IMR-90 (cell line): ENCODE data around the gene ZSWIM3. TPM values are rescaled to one million over a fixed set of nuclear protein-coding genes. Genes with fewer than 3 reads are reported as not detected.

ENCODE experiments used
- ATAC-seq: fragments of 200-7000 bp; cut with Tn5 transposase; 2 replicates; pipeline ENCODE4 v1.9.1; 2020; ENCODE audit warnings: low read depth, mild to moderate bottlenecking, moderate library complexity
- BruUV-seq: library from RNA; stranded (reverse); fragments of 400-500 nt; replicated peaks from 2 replicates; lab custom pipeline; 2021; lab: Mats Ljungman, UMichigan
- CTCF ChIA-PET: fragments of 300-600 bp; formaldehyde crosslinking; extraction: SDS; loops from one replicate; lab custom pipeline; 2021; ENCODE audit warnings: antibody characterized with exemption; lab: Yijun Ruan, JAX
- POLR2A ChIA-PET: fragments of 300-600 bp; sonication (Branson Sonifier 250); formaldehyde crosslinking; loops from one replicate; lab custom pipeline; 2022; ENCODE audit warnings: antibody characterized with exemption; ENCODE audit not compliant: unreplicated experiment; lab: Charles Lee
- DNase-seq: peaks from one replicate; pipeline ENCODE4 v3.0.0; 2013
- H2AFZ ChIP-seq: replicated peaks from 2 replicates; pipeline ENCODE3; 2013; ENCODE audit warnings: low read length, mild to moderate bottlenecking; ENCODE audit not compliant: poor library complexity
- H2AK5ac ChIP-seq: 2 replicates; pipeline ENCODE4 v1.6.1; 2013; ENCODE audit warnings: low read depth, low read length, inconsistent platforms
- H2AK9ac ChIP-seq: replicated peaks from 2 replicates; pipeline ENCODE3; 2013; ENCODE audit warnings: mild to moderate bottlenecking, low read depth, low read length, moderate library complexity; ENCODE audit not compliant: poor library complexity
- H2BK120ac ChIP-seq: 2 replicates; pipeline ENCODE4 v1.6.1; 2013; ENCODE audit warnings: low read depth, low read length, inconsistent platforms
- H2BK15ac ChIP-seq: 3 replicates; pipeline ENCODE4 v1.6.1; 2013; ENCODE audit warnings: low read depth, low read length, inconsistent platforms
- H2BK20ac ChIP-seq: 2 replicates; pipeline ENCODE4 v1.6.1; 2013; ENCODE audit warnings: low read depth, mild to moderate bottlenecking, inconsistent platforms, low read length, moderate library complexity
- H2BK5ac ChIP-seq: 2 replicates; pipeline ENCODE4 v1.6.1; 2013; ENCODE audit warnings: mild to moderate bottlenecking, low read depth, low read length, inconsistent platforms; ENCODE audit not compliant: poor library complexity, severe bottlenecking
- H3K14ac ChIP-seq: replicated peaks from 2 replicates; pipeline ENCODE4 v1.6.1; 2013; ENCODE audit warnings: low read depth, low read length, inconsistent platforms
- H3K18ac ChIP-seq: 2 replicates; pipeline ENCODE4 v1.6.1; 2013; ENCODE audit warnings: low read depth, low read length, control low read depth
- H3K23ac ChIP-seq: 2 replicates; pipeline ENCODE4 v1.6.1; 2013; ENCODE audit warnings: low read depth, low read length, inconsistent platforms
- H3K27ac ChIP-seq: 2 replicates; pipeline ENCODE4 v1.5.1; 2013; ENCODE audit warnings: mild to moderate bottlenecking, control low read depth, low read length; ENCODE audit not compliant: insufficient read depth
- H3K27me3 ChIP-seq: 2 replicates; pipeline ENCODE4 v1.6.1; 2013; ENCODE audit warnings: low read length; ENCODE audit not compliant: control insufficient read depth, insufficient read depth
- H3K36me3 ChIP-seq: 2 replicates; pipeline ENCODE4 v1.6.1; 2013; ENCODE audit warnings: low read length, mixed read lengths; ENCODE audit not compliant: control insufficient read depth, insufficient read depth
- H3K4ac ChIP-seq: 2 replicates; pipeline ENCODE4 v1.6.1; 2013; ENCODE audit warnings: low read depth, low read length, inconsistent platforms
- H3K4me1 ChIP-seq: 2 replicates; pipeline ENCODE4 v1.6.1; 2013; ENCODE audit warnings: low read length, mixed read lengths; ENCODE audit not compliant: control insufficient read depth, insufficient read depth
- H3K4me2 ChIP-seq: 2 replicates; pipeline ENCODE4 v1.6.1; 2013; ENCODE audit warnings: low read depth, mild to moderate bottlenecking, control low read depth, low read length, moderate library complexity
- H3K4me3 ChIP-seq: 2 replicates; pipeline ENCODE4 v1.5.1; 2013; ENCODE audit warnings: low read depth, mild to moderate bottlenecking, control low read depth, low read length, moderate library complexity; ENCODE audit not compliant: insufficient read depth
- H3K56ac ChIP-seq: 2 replicates; pipeline ENCODE4 v1.6.1; 2013; ENCODE audit warnings: low read length, inconsistent platforms; ENCODE audit not compliant: insufficient read depth; ENCODE audit errors: extremely low read depth
- H3K79me1 ChIP-seq, 2 experiments: 2 replicates each; pipeline ENCODE4 v1.6.1; 2013; ENCODE audit warnings: low read length in 2 of 2, inconsistent platforms in 1 of 2, low read depth in 1 of 2
- H3K9ac ChIP-seq: 2 replicates; pipeline ENCODE4 v1.6.1; 2013; ENCODE audit warnings: low read depth, low read length, control low read depth
- H3K9me1 ChIP-seq: 2 replicates; pipeline ENCODE4 v1.6.1; 2013; ENCODE audit warnings: low read length, inconsistent platforms; ENCODE audit not compliant: insufficient read depth
- H3K9me3 ChIP-seq: 2 replicates; pipeline ENCODE4 v1.6.1; 2013; ENCODE audit warnings: low read length; ENCODE audit not compliant: control insufficient read depth, insufficient read depth
- H4K20me1 ChIP-seq: 2 replicates; pipeline ENCODE4 v1.6.1; 2013; ENCODE audit warnings: low read length, inconsistent platforms; ENCODE audit not compliant: insufficient read depth
- H4K5ac ChIP-seq: 2 replicates; pipeline ENCODE4 v1.6.1; 2013; ENCODE audit warnings: mild to moderate bottlenecking, low read depth, low read length, control low read depth
- H4K8ac ChIP-seq, 2 experiments: 2 replicates each; pipeline ENCODE4 v1.6.1; 2013; ENCODE audit warnings: low read depth in 2 of 2, low read length in 2 of 2, control low read depth in 1 of 2, inconsistent platforms in 1 of 2
- H4K91ac ChIP-seq: 2 replicates; pipeline ENCODE4 v1.6.1; 2013; ENCODE audit warnings: low read depth, low read length, inconsistent platforms; ENCODE audit not compliant: insufficient read depth
- MAFK ChIP-seq: IDR thresholded peaks from 2 replicates; pipeline ENCODE4 v1.6.1; 2012; ENCODE audit warnings: low read depth, low read length, improper control_type of control experiment
- WGBS, 2 experiments: methylation state at CpG; one replicate each; pipeline versions ENCODE4 v1.1.5 to v1.1.7; 2013; ENCODE audit warnings: missing lambda C conversion rate in 2 of 2; ENCODE audit not compliant: insufficient read length in 1 of 2; ENCODE audit errors: extremely low coverage in 2 of 2; 5-methylcytosine and 5-hydroxymethylcytosine counted together
- dilution Hi-C: fragments of 300-500 bp; cut with HindIII; formaldehyde crosslinking; loops from one replicate; pipeline ENCODE4 v1.14.3; 2018; ENCODE audit warnings: low sequenced_read_pairs; ENCODE audit not compliant: unreplicated experiment
- in situ Hi-C: fragments of 300-500 bp; cut with MboI; formaldehyde crosslinking; loops from 3 replicates; pipeline ENCODE4 v1.14.3; 2019; ENCODE audit warnings: low sequenced_read_pairs, inconsistent platforms, mixed read lengths
- intact Hi-C: fragments of 100-400 bp; cut with micrococcal nuclease; formaldehyde crosslinking; loops from 2 replicates; pipeline ENCODE4 v1.10.0; 2022
- polyA plus RNA-seq, 3 experiments: library from polyadenylated mRNA; depleted of rRNA; stranded (reverse); fragments of >200 nt; gene quantifications; 2 replicates each; pipeline ENCODE4 v1.2.3, GENCODE V29; 2012; ENCODE audit warnings: low replicate concordance in 1 of 3
- total RNA-seq: library from RNA; depleted of rRNA; stranded (reverse); fragments of >200 nt; gene quantifications from 2 replicates; pipeline ENCODE4 v1.2.3, GENCODE V29; 2012
- TF ChIP-seq, protein P1 (sequence below): fragments of 150-350 bp; IDR thresholded peaks from 2 replicates; pipeline ENCODE4 v1.6.1; 2017; ENCODE audit warnings: mild to moderate bottlenecking, antibody characterized with exemption, low read length, low read depth

ZSWIM3 gene
- total and polyA plus RNA-seq, 2 of the 4 experiments (the other 2 are of a cell fraction) = 3.3 to 8.6 TPM

DNA sequence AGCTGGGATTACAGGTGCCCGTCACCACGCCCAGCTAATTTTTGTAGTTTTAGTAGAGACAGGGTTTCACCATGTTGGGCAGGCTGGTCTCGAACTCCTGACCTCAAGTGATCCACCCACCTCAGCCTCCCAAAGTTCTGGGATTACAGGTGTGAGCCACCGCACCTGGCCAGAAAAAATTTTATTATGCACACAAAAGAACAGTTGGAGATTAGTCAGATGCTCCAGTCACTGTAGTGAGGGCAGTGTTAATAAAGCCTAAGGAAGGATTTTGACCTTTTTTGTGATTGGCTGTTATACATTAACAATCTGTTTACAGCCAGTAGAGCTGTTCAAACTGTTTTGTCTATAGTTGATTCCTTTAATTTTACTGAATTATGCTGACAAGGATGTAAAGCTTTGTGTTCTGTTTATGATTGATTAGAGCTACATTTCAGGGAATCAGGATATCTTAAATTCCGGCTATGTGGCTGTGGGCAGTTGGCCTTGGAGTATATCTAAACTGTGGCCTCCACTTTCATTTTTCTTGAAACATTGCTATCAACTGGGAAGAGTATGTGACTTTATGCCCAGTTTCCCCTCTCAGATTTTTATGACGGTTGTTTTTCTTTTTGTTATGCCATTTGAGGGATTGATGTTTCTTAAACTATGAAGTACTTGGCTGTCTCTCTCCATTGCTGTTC lies 9.9 kb downstream of the ZSWIM3 start:
- H4K91ac ChIP-seq = peak overlapping the region; percentile 77
- peak overlapping the region; percentile 83; the same call in 1 of the 2 replicates for H3K27ac ChIP-seq
- H3K9ac ChIP-seq = no peak overlapping the region
- no peaks in the 10 kb centered on the region for H3K9me3 ChIP-seq
- no peak overlapping the region for H3K4me3 ChIP-seq
- peak overlapping the region; percentile 25; the same call in 1 of the 2 replicates for H3K14ac ChIP-seq
- peaks cover 6 to 11% of the 10 kb centered on the region in 2 experiments; a peak in 3 of 4 replicates for H3K79me1 ChIP-seq
- peak overlapping the region; percentile 59 for H3K56ac ChIP-seq
- no peak overlapping the region for H2AFZ ChIP-seq
- H3K4ac ChIP-seq = peak overlapping the region; percentile 21; the same call in 1 of the 2 replicates
- peak overlapping the region; percentile 86 for H2BK20ac ChIP-seq
- H3K4me2 ChIP-seq = peak overlapping the region; percentile 34; the same call in 1 of the 2 replicates
- peak overlapping the region; percentile 54; the same call in 2 of the 3 replicates for H2BK15ac ChIP-seq
- peak overlapping the region; percentile 91 for H2BK5ac ChIP-seq
- no peak overlapping the region for H2AK9ac ChIP-seq
- no TSS peak for BruUV-seq
- H3K23ac ChIP-seq = peak overlapping the region; percentile 56; the same call in 1 of the 2 replicates
- no peaks in the 10 kb centered on the region; the same call in 1 of the 2 replicates for H4K20me1 ChIP-seq
- DNase-seq = no peak
- H3K9me1 ChIP-seq = peaks cover under 1% of the 10 kb centered on the region
- no peak overlapping the region for H2AK5ac ChIP-seq
- in situ Hi-C loops (no loop called here), dilution Hi-C loops (no loop called here), intact Hi-C loops (no loop called here)
- ATAC-seq = peak; percentile 64
- H3K4me1 ChIP-seq = 0 out of 2 replicates have a peak, but pooled peaks cover 3% of the 10 kb centered on the region
- ChIA-PET CTCF (interaction anchor here (1.5 kb wide), 1 partner anchor 9 kb away, joined by 4 read pairs; no protein-coding TSS in a partner anchor), POLR2A (interaction anchor here (1.3 kb wide), 1 partner anchor 66 kb away, joined by 3 read pairs; no protein-coding TSS in a partner anchor)
- no CpG with 5 or more reads among the region's 6 CpGs for WGBS, 2 experiments
- H3K27me3 ChIP-seq = no peaks in the 10 kb centered on the region
- no peaks in the 10 kb centered on the region for H3K36me3 ChIP-seq
- peak overlapping the region; percentile 76 for H2BK120ac ChIP-seq
- H4K5ac ChIP-seq = peak overlapping the region; percentile 21; the same call in 1 of the 2 replicates
- TF ChIP-seq, protein P1, sequence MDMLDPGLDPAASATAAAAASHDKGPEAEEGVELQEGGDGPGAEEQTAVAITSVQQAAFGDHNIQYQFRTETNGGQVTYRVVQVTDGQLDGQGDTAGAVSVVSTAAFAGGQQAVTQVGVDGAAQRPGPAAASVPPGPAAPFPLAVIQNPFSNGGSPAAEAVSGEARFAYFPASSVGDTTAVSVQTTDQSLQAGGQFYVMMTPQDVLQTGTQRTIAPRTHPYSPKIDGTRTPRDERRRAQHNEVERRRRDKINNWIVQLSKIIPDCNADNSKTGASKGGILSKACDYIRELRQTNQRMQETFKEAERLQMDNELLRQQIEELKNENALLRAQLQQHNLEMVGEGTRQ = no peak
- peak; percentile 21; the same call in 1 of the 2 replicates for TF ChIP-seq MAFK
- peak overlapping the region; percentile 19; the same call in 1 of the 2 replicates for H3K18ac ChIP-seq
- peak overlapping the region; percentile 14 to 78; a peak in 2 of 4 replicates for H4K8ac ChIP-seq
